22Rv1 (cell line): ENCODE results near the gene CCNF.

Experiments
- ZFX ChIP-seq: fragments of 450-650 bp; IDR thresholded peaks from 2 replicates; pipeline ENCODE4 v1.6.1; 2017; ENCODE audit warnings: antibody characterized with exemption, borderline replicate concordance
- TF ChIP-seq, protein P1 (sequence below): fragments of 450-650 bp; IDR thresholded peaks from 2 replicates; pipeline ENCODE4 v1.5.1; 2017; ENCODE audit warnings: mild to moderate bottlenecking

DNA sequence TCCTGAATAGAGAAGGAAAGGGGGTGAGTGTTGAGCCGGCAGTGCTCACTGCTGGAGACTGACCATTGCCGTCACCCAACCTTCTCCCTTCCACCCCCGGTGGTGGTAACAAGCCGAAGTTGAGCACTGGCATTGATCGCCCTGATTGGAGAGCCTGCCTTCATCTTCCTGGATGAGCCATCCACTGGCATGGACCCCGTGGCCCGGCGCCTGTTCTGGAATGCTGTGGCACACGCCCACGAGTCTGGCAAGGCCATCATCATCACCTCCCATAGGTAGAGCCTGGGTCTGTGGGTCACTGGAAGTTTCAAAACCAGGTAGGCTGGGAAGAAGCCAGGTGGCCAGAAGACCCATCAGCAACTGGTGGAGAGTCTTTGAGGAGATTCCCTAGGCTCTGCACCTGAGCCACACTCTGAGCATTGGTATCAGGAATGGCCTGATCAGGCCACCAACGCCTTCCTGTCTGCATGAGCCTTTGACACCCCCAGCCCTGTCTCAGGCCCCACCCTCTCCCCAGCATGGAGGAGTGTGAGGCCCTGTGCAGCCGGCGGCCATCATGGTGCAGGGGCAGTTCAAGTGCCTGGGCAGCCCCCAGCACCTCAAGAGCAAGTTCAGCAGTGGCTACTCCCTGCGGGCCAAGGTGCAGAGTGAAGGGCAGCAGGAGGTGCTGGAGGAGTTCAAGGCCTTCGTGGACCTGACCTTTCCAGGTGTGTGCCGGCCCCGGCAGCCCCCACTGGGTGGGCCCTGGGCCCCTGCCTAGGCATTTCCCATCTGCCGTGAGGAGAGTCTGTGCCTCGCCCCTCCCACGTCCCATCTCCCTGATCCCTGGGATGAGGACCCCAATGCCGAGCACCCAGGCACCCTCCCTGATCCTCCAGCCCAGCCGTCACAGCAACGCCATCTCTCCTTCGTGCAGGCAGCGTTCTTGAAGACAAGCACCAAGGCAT lies 4.9 kb upstream of the CCNF start:
- TF ChIP-seq, protein P1, sequence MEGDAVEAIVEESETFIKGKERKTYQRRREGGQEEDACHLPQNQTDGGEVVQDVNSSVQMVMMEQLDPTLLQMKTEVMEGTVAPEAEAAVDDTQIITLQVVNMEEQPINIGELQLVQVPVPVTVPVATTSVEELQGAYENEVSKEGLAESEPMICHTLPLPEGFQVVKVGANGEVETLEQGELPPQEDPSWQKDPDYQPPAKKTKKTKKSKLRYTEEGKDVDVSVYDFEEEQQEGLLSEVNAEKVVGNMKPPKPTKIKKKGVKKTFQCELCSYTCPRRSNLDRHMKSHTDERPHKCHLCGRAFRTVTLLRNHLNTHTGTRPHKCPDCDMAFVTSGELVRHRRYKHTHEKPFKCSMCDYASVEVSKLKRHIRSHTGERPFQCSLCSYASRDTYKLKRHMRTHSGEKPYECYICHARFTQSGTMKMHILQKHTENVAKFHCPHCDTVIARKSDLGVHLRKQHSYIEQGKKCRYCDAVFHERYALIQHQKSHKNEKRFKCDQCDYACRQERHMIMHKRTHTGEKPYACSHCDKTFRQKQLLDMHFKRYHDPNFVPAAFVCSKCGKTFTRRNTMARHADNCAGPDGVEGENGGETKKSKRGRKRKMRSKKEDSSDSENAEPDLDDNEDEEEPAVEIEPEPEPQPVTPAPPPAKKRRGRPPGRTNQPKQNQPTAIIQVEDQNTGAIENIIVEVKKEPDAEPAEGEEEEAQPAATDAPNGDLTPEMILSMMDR, result no peak
- TF ChIP-seq ZFX, result no peak
